GM12878 (cell line): ENCODE data around the gene NUMB. TPM values are rescaled to one million over a fixed set of nuclear protein-coding genes. Genes with fewer than 3 reads are reported as not detected.

Experiments
- ATAC-seq: fragments of 200-7000 bp; cut with Tn5 transposase; 3 replicates; pipeline ENCODE4 v1.9.1; 2020; ENCODE audit warnings: mild to moderate bottlenecking, moderate library complexity
- BruUV-seq: library from RNA; stranded (reverse); fragments of 400-500 nt; replicated peaks from 2 replicates; lab custom pipeline; 2021; lab: Mats Ljungman, UMichigan
- CTCF ChIA-PET: fragments of 300-600 bp; sonication (Branson Sonifier 250); formaldehyde crosslinking; extraction: SDS; loops from one replicate; lab custom pipeline; 2021; ENCODE audit warnings: inconsistent platforms; lab: Yijun Ruan, JAX
- POLR2A ChIA-PET: fragments of 350-600 bp; formaldehyde crosslinking; extraction: SDS; loops from one replicate; lab custom pipeline; 2021; ENCODE audit warnings: inconsistent platforms; lab: Charles Lee
- RAD21 ChIA-PET: fragments of 300-600 bp; sonication (Branson Sonifier 250); formaldehyde crosslinking; loops from one replicate; lab custom pipeline; 2023; ENCODE audit warnings: antibody characterized with exemption; ENCODE audit not compliant: unreplicated experiment; lab: Charles Lee
- SMC1A ChIA-PET: fragments of 300-600 bp; sonication (Branson Sonifier 250); formaldehyde crosslinking; loops from one replicate; lab custom pipeline; 2023; ENCODE audit not compliant: unreplicated experiment, uncharacterized antibody; lab: Charles Lee
- DNase-seq: peaks from one replicate; pipeline ENCODE4 v3.0.0-alpha.2; 2011; ENCODE audit warnings: low read depth, low spot score
- FAIRE-seq: peaks from 3 replicates; lab custom pipeline; 2011; peaks lifted over from hg19 to GRCh38; lab: Jason Lieb, UNC
- H2AFZ ChIP-seq: 2 replicates; pipeline ENCODE4 v1.6.0; 2011; ENCODE audit warnings: low read depth, low read length, control low read depth; ENCODE audit not compliant: control insufficient read depth
- H3K27ac ChIP-seq: 2 replicates; pipeline ENCODE4 v1.5.1; 2011; ENCODE audit warnings: control low read depth; ENCODE audit not compliant: control insufficient read depth, insufficient read depth
- H3K27me3 ChIP-seq, 2 experiments: replicated peaks in 1 of 2; 2 replicates each; pipeline versions ENCODE4 v1.6.0 to v1.6.1; 2011; ENCODE audit warnings: low read length in 1 of 2; ENCODE audit not compliant: control insufficient read depth in 2 of 2, insufficient read depth in 2 of 2
- H3K36me3 ChIP-seq, 2 experiments: 2 replicates each; pipeline ENCODE4 v1.5.1; 2011; ENCODE audit warnings: low read length in 1 of 2; ENCODE audit not compliant: control insufficient read depth in 2 of 2, insufficient read depth in 2 of 2
- H3K4me1 ChIP-seq: 2 replicates; pipeline ENCODE4 v1.6.1; 2011; ENCODE audit warnings: mild to moderate bottlenecking, low read length, moderate library complexity, mixed read lengths; ENCODE audit not compliant: control insufficient read depth, insufficient read depth
- H3K4me2 ChIP-seq: 2 replicates; pipeline ENCODE4 v1.6.0; 2011; ENCODE audit warnings: control low read depth; ENCODE audit not compliant: control insufficient read depth, insufficient read depth
- H3K4me3 ChIP-seq: fragments of 200-600 bp; sonication (generic); 2 replicates; pipeline ENCODE4 v1.5.1; 2016
- H3K79me2 ChIP-seq: 2 replicates; pipeline ENCODE4 v1.6.0; 2011; ENCODE audit warnings: low read length; ENCODE audit not compliant: control insufficient read depth, insufficient read depth
- H3K9ac ChIP-seq: 2 replicates; pipeline ENCODE4 v1.8.0; 2011; ENCODE audit warnings: low read length, control low read depth, mixed read lengths; ENCODE audit not compliant: control insufficient read depth, insufficient read depth
- H3K9me3 ChIP-seq: replicated peaks from 3 replicates; pipeline ENCODE4 v1.5.1; 2011; ENCODE audit warnings: mild to moderate bottlenecking, low read length; ENCODE audit not compliant: control insufficient read depth, insufficient read depth
- H4K20me1 ChIP-seq: 2 replicates; pipeline ENCODE4 v1.6.0; 2011; ENCODE audit not compliant: control insufficient read depth, insufficient read depth
- ASH2L ChIP-seq: fragments of 300-600, 200-600 bp; sonication (generic); IDR thresholded peaks from 2 replicates; pipeline ENCODE4 v1.6.1; 2017; ENCODE audit warnings: low read depth, mild to moderate bottlenecking, borderline replicate concordance
- BHLHE40 ChIP-seq, 2 experiments: fragments of 450-650 bp in 1 of 2; IDR thresholded peaks; 2 replicates each; pipeline ENCODE4 v1.6.1; 2011 to 2017; ENCODE audit warnings: low read depth in 2 of 2, borderline replicate concordance in 1 of 2, improper control_type of control experiment in 1 of 2, low read length in 1 of 2, mild to moderate bottlenecking in 1 of 2
- CHD2 ChIP-seq: IDR thresholded peaks from 2 replicates; pipeline ENCODE4 v1.6.1; 2011; ENCODE audit warnings: low read depth, low read length, improper control_type of control experiment, borderline replicate concordance
- EGR1 ChIP-seq, 2 experiments: IDR thresholded peaks; 1 replicate in 1 of 2; 2 replicates in 1 of 2; pipeline ENCODE4 v1.6.1; 2011 to 2012; ENCODE audit warnings: low read depth in 2 of 2, low read length in 2 of 2, borderline replicate concordance in 1 of 2, mild to moderate bottlenecking in 1 of 2, moderate library complexity in 1 of 2
- IKZF2 ChIP-seq, 2 experiments: fragments of 450-650 bp; IDR thresholded peaks; 2 replicates each; pipeline ENCODE4 v1.6.1; 2017; ENCODE audit warnings: mild to moderate bottlenecking in 2 of 2, moderate library complexity in 2 of 2
- MLLT1 ChIP-seq: fragments of 450-650 bp; IDR thresholded peaks from 2 replicates; pipeline ENCODE4 v1.6.1; 2016; ENCODE audit warnings: mild to moderate bottlenecking
- NR2C2 ChIP-seq: IDR thresholded peaks from 2 replicates; pipeline ENCODE4 v1.6.1; 2011; ENCODE audit warnings: borderline replicate concordance, low read depth; ENCODE audit not compliant: control insufficient read depth, insufficient read length
- PAX8 ChIP-seq: fragments of 450-650 bp; IDR thresholded peaks from 2 replicates; pipeline ENCODE4 v1.6.1; 2017; ENCODE audit warnings: mild to moderate bottlenecking, moderate library complexity
- POLR2A ChIP-seq: IDR thresholded peaks from 2 replicates; pipeline ENCODE4 v1.6.1; 2011; ENCODE audit warnings: low read depth, mild to moderate bottlenecking, low read length
- RBBP5 ChIP-seq: fragments of 200-600 bp; sonication (generic); conservative IDR thresholded peaks from 2 replicates; pipeline ENCODE4 v1.6.1; 2016
- RFX5 ChIP-seq: IDR thresholded peaks from 2 replicates; pipeline ENCODE4 v1.6.1; 2011; ENCODE audit warnings: low read depth, low read length, improper control_type of control experiment
- SIN3A ChIP-seq: IDR thresholded peaks from 2 replicates; pipeline ENCODE4 v1.6.1; 2012; ENCODE audit warnings: low read depth, low read length, improper control_type of control experiment
- TCF12 ChIP-seq: IDR thresholded peaks from 2 replicates; pipeline ENCODE4 v1.6.1; 2011; ENCODE audit warnings: low read depth, mild to moderate bottlenecking, low read length
- WRNIP1 ChIP-seq: IDR thresholded peaks from 2 replicates; pipeline ENCODE4 v1.6.1; 2011; ENCODE audit warnings: low read depth, low read length, improper control_type of control experiment, borderline replicate concordance
- ZNF384 ChIP-seq: IDR thresholded peaks from 2 replicates; pipeline ENCODE4 v1.6.1; 2012; ENCODE audit warnings: low read depth, mild to moderate bottlenecking, low read length, improper control_type of control experiment, borderline replicate concordance
- ZNF622 ChIP-seq: fragments of 450-650 bp; IDR thresholded peaks from 2 replicates; pipeline ENCODE4 v1.6.1; 2017; ENCODE audit warnings: mild to moderate bottlenecking, inconsistent platforms
- ZSCAN29 ChIP-seq: fragments of 450-650 bp; IDR thresholded peaks from 2 replicates; pipeline ENCODE4 v1.6.1; 2017; ENCODE audit warnings: mild to moderate bottlenecking, moderate library complexity
- WGBS: methylation state at CpG from one replicate; pipeline ENCODE4 v1.1.6; 2016; ENCODE audit warnings: low lambda C conversion rate; ENCODE audit not compliant: insufficient replicate concordance, insufficient coverage; ENCODE audit errors: missing lambda C conversion rate; 5-methylcytosine and 5-hydroxymethylcytosine counted together
- in situ Hi-C: fragments of 300-500 bp; cut with MboI; formaldehyde crosslinking; loops from 9 replicates; pipeline ENCODE4 v1.14.3; 2018; ENCODE audit warnings: mixed read lengths
- intact Hi-C: fragments of 100-400 bp; cut with micrococcal nuclease; formaldehyde crosslinking; loops from one replicate; pipeline ENCODE4 v1.14.2; 2022; ENCODE audit not compliant: unreplicated experiment
- polyA plus RNA-seq, 11 experiments: library from polyadenylated mRNA; depleted of rRNA in 4 of 11; unstranded in 6 of 11; stranded (reverse) in 5 of 11; fragments of >200 nt; fragmentation: Nextera tagmentation in 4 of 11; fragmentation: Illumina TruSeq in 1 of 11; extraction: Ambion mirVana in 4 of 11; extraction: Trizol in 1 of 11; gene quantifications; 1 replicate in 1 of 11; 2 replicates in 10 of 11; pipeline versions ENCODE4 v1.2.1 to v1.2.3, GENCODE V29; 2011 to 2016; ENCODE audit warnings: inconsistent platforms in 2 of 11, missing spikeins in 2 of 11, low read depth in 1 of 11
- total RNA-seq, 4 experiments: library from RNA; depleted of rRNA in 3 of 4; stranded (reverse); fragments of >200 nt in 3 of 4; fragmentation: Illumina TruSeq in 1 of 4; extraction: Trizol in 1 of 4; gene quantifications; 2 replicates each; pipeline versions ENCODE4 v1.2.1 to v1.2.3, GENCODE V29; 2013 to 2021

Gene NUMB
- total and polyA plus RNA-seq, 10 of the 15 experiments (the other 5 are each of a cell fraction or from before 2014, with no cell fraction given), result 22.0 to 147 (median 48.9) TPM

DNA sequence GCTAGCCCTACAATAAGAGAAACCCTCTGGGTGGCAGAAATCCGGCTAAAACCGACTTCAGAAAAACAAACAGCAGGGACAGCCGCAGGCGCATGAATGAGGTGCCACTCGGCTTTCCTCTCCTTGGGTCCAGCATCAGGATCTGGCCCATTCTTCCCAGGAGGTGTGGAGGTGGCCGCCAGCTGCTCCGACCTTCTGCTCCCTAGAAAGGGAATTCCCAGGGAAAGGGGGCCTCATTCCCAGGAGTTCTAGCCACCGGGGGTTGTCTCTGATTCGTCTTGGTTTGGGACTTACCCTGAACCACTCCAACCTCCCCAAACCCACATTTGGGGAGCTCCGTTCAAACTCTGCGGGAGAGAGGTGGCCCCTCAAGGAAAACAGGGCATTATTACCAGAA, 208.0 kb downstream of the NUMB start:
- CTCF ChIA-PET, result no interaction called here
- 95% methylated on average over 11 of the region's 11 CpGs for WGBS
- RAD21 ChIA-PET, result no interaction called here

GRCh38 chr14:73249564-73250316, 208.6 kb downstream of the NUMB start:
- no peak overlapping the region for H2AFZ ChIP-seq
- H3K27me3 ChIP-seq, result no peaks in the 10 kb centered on the region
- BruUV-seq, result no TSS peak
- peaks cover 28% of the 10 kb centered on the region for H3K4me1 ChIP-seq
- no peak overlapping the region for H3K27ac ChIP-seq
- H3K4me3 ChIP-seq, result no peak overlapping the region
- no peaks in the 10 kb centered on the region for H4K20me1 ChIP-seq
- ChIA-PET RAD21 (interaction anchor here (1.0 to 1.4 kb wide), 3 partner anchors 18 to 47 kb away, joined by 3 to 9 read pairs (median 7); no protein-coding TSS in a partner anchor), SMC1A (interaction anchor here (0.8 to 1.4 kb wide), 7 partner anchors 19 to 228 kb away, joined by 3 to 7 read pairs (median 5); no protein-coding TSS in a partner anchor), CTCF (interaction anchor here (0.7 to 2.1 kb wide), 4 partner anchors 19 to 228 kb away, joined by 3 to 9 read pairs (median 6); no protein-coding TSS in a partner anchor), POLR2A (no interaction called here)
- intact Hi-C loops, result loop anchor here (5.0 kb wide), 3 partner anchors 43 to 223 kb away; partner anchors contain the start of gene NUMB
- H3K9me3 ChIP-seq, result no peaks in the 10 kb centered on the region
- DNase-seq, result no peak
- H3K9ac ChIP-seq, result no peak overlapping the region
- peaks cover 4% of the 10 kb centered on the region; the same call in 1 of the 2 replicates for H3K79me2 ChIP-seq
- no peaks in the 10 kb centered on the region; a peak in 1 of 4 replicates for H3K36me3 ChIP-seq
- 96% methylated on average over 10 of the region's 13 CpGs for WGBS
- no peak for ATAC-seq
- FAIRE-seq, result no peak
- in situ Hi-C loops, result no loop called here
- H3K4me2 ChIP-seq, result no peak overlapping the region
- TF ChIP-seq NR2C2, result no peak
- no peak for TF ChIP-seq ZNF384
- TF ChIP-seq POLR2A, result no peak
- TF ChIP-seq ASH2L, result no peak
- no peak for TF ChIP-seq PAX8
- no peak for TF ChIP-seq ZSCAN29
- TF ChIP-seq CHD2, result no peak
- TF ChIP-seq RFX5, result no peak
- no peak for TF ChIP-seq RBBP5
- TF ChIP-seq MLLT1, result no peak
- TF ChIP-seq BHLHE40 (IDR thresholded peaks at IDR 0.05; ENCODE audit: borderline replicate concordance in 1 of 2, low read depth in 2 of 2, low read length in 1 of 2), result no peak
- TF ChIP-seq SIN3A, result no peak

More for the DNA sequence above, 208.0 kb downstream of the NUMB start:
- H3K4me1 ChIP-seq, result peaks cover 28% of the 10 kb centered on the region
- peaks cover 4% of the 10 kb centered on the region; the same call in 1 of the 2 replicates for H3K79me2 ChIP-seq
- in situ Hi-C loops (no loop called here), intact Hi-C loops (no loop called here)
- ChIA-PET POLR2A (no interaction called here), SMC1A (interaction anchor here (0.8 to 1.1 kb wide), 2 partner anchors 27 to 38 kb away, joined by 3 read pairs; no protein-coding TSS in a partner anchor)
- H4K20me1 ChIP-seq, result no peaks in the 10 kb centered on the region
- no peak for TF ChIP-seq WRNIP1
- no peak for TF ChIP-seq EGR1 (IDR thresholded peaks at IDR 0.05; ENCODE audit: borderline replicate concordance in 1 of 2, low read depth in 2 of 2, low read length in 2 of 2)
- no peak for TF ChIP-seq TCF12
- no peak for TF ChIP-seq ZNF622
- TF ChIP-seq IKZF2 (IDR thresholded peaks at IDR 0.05), result no peak
- H3K36me3 ChIP-seq, result no peaks in the 10 kb centered on the region; a peak in 1 of 4 replicates
- no peak overlapping the region for H3K4me2 ChIP-seq
- H3K4me3 ChIP-seq, result no peak overlapping the region
- no peak for FAIRE-seq
- no peak overlapping the region for H3K9ac ChIP-seq
- H3K9me3 ChIP-seq, result no peaks in the 10 kb centered on the region
- BruUV-seq, result no TSS peak
- H3K27me3 ChIP-seq, result no peaks in the 10 kb centered on the region
- no peak for DNase-seq
- no peak overlapping the region for H2AFZ ChIP-seq
- no peak overlapping the region for H3K27ac ChIP-seq
- ATAC-seq, result no peak
